HG02798 (cell line): ENCODE measurements around the gene STK17A.

Experiments used
- ATAC-seq: cut with Tn5 transposase; IDR thresholded peaks from one replicate; pipeline ENCODE4 v1.9.1; 2021; ENCODE audit warnings: mild to moderate bottlenecking; ENCODE audit not compliant: unreplicated experiment, poor library complexity

The STK17A gene

DNA sequence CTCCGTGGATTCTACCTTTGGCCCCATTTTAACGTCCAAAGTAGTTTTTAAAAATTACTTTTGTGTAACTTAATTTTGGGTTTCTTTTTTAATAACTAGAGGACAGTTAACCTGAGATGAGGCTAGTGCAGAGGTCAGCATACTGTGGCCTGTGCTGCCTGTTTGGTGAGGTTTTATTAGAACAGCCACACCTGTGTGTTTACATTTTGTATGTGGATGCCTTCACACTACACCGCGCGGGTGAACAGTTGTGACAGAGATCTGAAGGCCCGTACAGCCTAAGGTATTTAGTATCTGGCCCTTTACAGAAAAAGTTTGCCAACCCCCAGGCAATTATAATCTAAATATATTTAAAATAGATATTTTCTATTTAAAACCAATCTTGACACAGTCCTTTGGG, 46.9 kb downstream of the STK17A start:
- ATAC-seq, result no peak

DNA sequence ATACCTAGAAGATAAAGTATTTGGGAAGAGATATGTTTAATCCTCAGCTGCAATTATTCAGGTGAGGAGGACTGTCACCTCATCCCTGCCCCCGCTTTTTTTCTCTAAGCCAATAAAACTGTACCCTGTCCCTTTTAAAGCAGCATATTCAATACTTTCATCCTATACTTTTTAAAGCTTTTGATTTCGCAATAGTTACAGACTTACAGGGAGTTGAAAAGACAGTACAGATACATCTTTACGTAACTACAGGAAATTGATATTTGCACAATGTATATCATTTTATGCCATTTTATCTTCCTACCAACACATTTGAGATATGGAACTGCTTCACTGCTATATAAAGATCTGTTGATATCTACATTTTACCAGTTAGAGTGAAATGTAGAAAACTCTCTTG, 47.6 kb downstream of the STK17A start:
- ATAC-seq, result no peak

DNA sequence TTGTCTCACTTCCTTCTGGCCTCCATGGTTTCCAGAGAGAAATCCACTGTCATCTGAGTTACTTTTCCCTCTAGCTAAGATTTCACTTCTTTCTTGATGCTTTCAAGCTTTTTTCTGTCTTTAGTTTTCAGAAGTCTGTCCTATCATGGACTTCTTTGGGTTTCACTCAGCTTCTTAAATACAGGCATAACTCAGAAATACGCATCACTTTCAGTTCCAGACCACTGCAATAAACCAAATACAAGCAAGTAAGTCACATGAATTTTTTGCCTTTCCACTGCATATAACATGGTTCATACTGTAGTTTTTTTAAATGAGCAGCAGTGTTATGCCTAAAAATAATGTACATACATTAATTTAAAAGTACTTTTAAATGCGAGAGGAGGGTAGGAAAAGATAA, 48.7 kb downstream of the STK17A start:
- ATAC-seq, result peak; percentile 47

GRCh38 chr7:43632746-43633145, 49.8 kb downstream of the STK17A start:
- ATAC-seq, result no peak

- no peak for ATAC-seq
These were observed 51.5 kb downstream of the STK17A start for GRCh38 chr7:43634384-43634783.

DNA sequence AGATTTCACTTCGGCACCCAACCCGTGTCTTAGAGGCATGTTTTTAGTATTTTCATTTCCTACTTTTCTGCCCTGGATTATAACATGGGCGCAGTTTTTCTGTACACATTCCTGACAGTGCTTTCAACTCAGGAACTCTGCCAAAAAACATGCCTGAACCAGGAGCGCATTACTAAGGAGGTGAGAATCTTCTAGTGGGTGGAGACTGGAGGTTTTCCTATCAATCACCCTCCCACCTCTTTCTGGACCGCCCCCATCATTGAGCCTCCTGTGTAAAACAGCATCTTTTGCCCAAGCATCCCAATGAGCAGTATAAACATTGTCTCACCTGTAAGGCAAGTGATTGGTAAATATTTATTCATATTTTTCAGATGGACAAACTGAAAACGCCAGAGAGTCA, 53.2 kb downstream of the STK17A start:
- no peak for ATAC-seq

DNA sequence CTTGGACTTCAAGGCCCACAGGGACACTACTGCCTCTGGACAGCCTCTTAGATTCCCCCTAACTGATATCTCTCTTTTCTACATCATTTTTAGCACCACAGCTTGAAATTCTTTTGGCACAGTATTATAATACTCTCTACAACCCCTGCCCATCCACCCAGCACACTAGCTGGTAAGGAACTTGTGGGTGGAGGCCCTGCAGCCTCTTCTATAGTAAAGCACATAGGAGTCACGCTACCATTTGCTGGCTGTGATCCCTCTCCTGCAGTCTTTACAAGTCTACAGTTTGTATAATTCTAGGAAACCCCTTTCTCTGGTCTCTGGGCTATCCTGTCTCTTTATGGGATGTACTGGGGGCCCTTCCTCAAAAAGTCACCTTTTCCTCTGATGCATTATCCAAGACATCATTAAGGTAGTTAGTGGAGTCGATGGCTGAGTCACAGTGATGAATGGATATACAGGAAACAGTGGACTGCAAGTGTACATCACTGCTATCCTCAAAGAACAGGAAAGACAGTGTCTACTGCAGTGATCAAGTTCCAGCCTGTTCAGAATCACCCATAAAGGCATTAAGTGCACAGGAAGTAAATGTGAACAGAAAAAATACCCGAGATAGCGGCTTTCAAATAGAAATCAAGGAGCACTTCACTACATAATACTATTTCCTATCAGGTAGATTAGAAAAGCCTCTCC, 54.4 kb downstream of the STK17A start:
- no peak for ATAC-seq

GRCh38 chr7:43639858-43640491, 57.1 kb downstream of the STK17A start:
- ATAC-seq, result no peak

DNA sequence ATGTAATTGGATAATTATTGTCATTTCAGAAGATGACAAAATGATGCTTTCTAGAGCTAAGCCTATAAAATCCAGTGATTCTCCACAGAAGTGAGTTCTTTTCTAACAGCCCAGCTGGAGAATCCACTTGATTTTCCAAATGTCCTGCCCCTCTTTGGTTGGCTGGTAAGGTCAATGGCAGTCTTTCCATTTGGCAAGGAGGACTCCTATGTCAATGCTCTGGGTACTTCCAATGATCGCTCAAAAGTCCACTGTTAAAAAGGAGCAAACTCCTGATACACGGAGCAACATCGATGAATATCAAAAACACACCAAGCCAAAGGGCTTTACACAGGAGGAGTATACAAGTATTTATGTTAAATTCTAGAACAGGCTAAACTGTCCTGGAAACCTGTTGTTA, 57.8 kb downstream of the STK17A start:
- no peak for ATAC-seq

- no peak for ATAC-seq
These were observed 60.2 kb downstream of the STK17A start for GRCh38 chr7:43642897-43643630.

DNA sequence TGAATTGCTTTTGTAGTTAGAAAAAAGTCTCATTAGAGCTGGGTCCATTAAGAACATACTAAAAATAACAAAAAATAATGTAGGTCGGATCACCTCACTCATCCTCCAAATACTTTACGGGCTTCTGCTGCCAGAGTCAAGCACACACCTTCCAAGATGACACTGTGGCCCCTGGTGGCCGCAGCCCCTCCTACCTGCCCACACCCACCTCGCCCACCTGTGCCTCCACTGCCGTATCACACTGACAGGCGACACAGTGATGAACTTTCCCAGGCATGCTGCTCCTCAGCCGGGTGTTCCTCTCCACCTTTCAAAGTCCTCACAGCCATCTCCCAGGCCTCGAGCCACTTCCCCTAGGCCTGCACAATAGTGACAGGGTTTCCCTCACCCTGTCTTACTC, 60.9 kb downstream of the STK17A start:
- ATAC-seq, result no peak

GRCh38 chr7:43645699-43646226, 62.9 kb downstream of the STK17A start:
- no peak for ATAC-seq

DNA sequence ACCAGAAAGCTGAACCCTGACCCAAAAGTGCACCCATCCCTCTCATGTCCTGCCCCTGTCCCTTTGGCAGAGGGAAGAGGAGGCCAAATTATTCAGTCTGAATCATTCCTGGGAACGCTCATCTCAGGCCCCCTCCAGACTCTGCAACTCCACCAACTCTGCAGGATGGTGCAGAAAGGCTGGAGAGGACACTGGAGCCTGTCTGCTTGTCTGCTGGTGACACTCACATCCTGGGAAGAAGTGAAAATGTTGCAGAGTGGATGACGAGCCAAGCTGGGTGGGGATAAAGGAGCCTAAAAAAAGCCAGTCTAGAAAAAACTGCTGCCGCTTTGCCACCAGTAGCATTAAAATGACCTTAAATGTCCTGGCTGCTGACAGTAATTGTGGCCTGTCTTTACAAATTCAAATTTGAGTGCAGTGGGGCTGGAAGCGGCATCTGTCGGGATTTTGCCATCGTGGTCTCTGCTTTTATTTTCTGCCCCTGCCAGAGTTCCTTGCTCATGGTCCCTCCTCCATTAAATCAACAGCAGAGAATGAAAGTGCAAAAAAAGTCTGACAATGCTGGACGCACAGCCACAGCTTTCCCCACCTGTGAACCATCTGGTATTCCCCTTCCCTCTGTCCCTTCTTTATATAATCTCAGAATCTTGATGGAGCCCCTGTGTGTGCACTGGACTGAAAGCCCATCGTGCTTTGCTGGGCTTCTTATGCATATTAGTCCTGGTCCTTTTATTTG, 63.9 kb downstream of the STK17A start:
- no peak for ATAC-seq

- ATAC-seq, result no peak
These were observed 64.4 kb downstream of the STK17A start for GRCh38 chr7:43647339-43647672.

DNA sequence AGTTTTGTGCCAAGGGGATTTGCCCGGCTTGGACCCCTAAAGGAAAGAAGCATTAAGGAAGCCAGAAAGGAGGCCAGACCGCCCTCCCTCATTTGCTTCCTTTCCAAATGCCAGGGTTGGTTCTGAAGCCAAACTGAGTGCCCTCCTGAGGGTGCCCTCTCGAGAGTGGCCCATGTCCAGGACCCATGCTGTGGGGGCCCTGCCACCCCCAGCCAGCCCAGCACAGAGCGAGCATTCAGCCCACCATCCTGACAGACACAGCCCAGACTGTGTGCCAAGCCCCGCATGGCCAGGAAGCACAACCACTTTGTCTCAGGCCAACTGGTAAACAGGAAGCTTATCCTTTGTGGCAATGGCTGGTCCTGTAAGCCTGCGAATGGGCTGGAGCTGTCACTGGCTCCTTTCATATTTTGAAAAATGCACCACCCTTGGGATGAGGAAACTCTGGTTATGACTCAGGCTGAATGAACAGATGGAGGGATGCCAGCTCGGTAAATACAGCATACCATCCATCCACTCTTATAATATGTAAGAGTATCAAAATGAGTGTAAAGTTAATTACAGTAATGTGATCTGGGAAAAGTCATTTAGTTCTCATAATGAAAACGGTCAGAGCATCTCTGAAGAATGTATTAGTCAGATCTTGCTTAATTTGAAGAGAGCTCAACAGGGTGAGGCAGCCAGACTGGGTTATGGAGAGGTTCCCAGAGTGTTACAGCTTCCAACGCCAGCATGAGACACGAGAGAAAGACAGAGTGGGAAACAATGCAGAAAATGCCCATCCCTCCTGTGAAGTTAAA, 65.0 kb downstream of the STK17A start:
- no peak for ATAC-seq

- ATAC-seq, result peak; percentile 74
These were observed 65.8 kb downstream of the STK17A start for GRCh38 chr7:43648473-43649406.

GRCh38 chr7:43649755-43650274, 66.9 kb downstream of the STK17A start:
- peak; percentile 71 for ATAC-seq

DNA sequence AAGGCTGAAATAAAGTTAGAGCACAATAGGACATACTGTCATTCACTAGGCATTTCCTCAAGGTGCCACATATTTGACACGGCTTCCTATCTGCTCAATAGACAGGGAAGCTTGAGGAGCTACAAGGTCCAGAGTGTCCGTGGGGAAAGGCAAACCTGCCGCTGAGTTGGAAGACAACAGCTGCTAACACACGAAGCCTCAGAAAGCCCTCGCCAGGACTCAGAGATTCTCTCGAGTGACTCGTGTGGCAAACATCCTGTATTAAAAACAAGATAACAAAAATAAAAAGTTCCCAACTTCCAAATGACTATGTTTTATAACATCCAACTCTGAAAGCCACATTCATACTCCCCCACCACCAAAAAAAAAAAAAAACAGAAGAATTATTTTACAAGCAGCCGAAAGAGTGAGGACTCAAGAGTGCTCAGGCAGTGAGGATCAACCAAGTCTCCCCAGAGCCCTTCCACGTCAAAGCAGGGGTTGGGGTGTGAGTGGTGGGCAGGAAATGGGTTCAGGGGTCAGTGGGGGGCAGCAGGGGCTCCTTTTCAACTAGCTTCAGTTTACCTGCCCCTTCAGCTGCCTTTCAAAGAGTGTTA, 67.6 kb downstream of the STK17A start:
- ATAC-seq, result no peak
